Choroid plexus epithelial cell (primary cell): Measurements from ENCODE around the gene CACNA1D.

ENCODE experiments used
- DNase-seq: peaks from one replicate; pipeline ENCODE4 v3.0.0-alpha.2; 2010; ENCODE audit warnings: low read depth
- H3K4me3 ChIP-seq: 2 replicates; pipeline ENCODE4 v1.5.1; 2011; ENCODE audit warnings: low read depth, mild to moderate bottlenecking, control low read depth, low read length, moderate library complexity
- TF ChIP-seq, protein P1 (sequence below): conservative IDR thresholded peaks from 2 replicates; pipeline ENCODE4 v1.5.1; 2011; ENCODE audit warnings: low read depth, mild to moderate bottlenecking, control low read depth, inconsistent platforms, low read length, moderate library complexity

CACNA1D gene

DNA sequence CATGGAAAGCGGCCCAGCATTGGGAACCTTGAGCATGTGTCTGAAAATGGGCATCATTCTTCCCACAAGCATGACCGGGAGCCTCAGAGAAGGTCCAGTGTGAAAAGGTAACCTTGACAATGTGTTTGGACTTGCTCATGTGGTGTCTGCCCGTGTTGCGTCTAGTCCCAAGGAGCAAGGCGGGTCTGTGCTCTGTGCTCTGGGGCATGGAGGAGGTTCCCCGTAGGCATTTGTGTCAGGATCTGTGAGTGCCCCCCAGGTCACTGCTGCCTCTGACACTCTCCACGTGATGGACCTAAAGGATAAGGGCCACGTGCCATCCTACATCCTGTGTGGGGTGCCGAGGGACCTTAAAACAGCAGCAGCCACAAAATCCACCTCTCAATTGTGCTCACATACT lies 306.9 kb downstream of the CACNA1D start:
- TF ChIP-seq, protein P1, sequence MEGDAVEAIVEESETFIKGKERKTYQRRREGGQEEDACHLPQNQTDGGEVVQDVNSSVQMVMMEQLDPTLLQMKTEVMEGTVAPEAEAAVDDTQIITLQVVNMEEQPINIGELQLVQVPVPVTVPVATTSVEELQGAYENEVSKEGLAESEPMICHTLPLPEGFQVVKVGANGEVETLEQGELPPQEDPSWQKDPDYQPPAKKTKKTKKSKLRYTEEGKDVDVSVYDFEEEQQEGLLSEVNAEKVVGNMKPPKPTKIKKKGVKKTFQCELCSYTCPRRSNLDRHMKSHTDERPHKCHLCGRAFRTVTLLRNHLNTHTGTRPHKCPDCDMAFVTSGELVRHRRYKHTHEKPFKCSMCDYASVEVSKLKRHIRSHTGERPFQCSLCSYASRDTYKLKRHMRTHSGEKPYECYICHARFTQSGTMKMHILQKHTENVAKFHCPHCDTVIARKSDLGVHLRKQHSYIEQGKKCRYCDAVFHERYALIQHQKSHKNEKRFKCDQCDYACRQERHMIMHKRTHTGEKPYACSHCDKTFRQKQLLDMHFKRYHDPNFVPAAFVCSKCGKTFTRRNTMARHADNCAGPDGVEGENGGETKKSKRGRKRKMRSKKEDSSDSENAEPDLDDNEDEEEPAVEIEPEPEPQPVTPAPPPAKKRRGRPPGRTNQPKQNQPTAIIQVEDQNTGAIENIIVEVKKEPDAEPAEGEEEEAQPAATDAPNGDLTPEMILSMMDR, result no peak
- no peak for DNase-seq
- no peak overlapping the region for H3K4me3 ChIP-seq

DNA sequence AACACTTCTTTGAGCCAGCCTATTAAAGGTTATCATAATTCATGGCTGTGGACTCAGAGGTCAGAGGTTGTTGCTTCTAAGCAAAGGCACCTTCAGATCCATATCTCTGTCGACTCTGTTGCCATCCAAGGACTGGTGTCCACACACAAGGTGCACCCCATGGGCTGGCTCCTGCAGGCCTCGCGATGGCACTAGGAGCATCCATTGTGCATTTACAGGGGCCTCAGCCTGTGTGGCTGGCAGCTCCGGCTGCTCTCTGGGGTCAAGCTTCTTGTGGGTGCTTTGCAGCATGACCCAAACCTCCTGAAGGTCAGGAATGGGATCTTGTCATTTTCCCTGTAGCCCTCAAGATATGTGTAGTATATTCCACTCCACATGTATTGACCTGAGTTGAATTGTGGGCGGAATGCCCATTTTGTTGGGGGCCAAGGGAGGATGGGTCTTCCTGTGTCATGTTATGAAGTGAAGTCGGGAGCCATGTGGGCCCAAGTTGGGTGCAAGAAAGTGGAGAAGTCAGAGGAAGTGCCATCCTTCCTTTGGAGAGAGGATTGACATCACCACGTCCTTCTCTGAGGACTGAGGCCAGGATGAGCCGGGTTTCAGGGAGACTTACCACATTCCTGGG lies 308.0 kb downstream of the CACNA1D start:
- TF ChIP-seq, protein P1, result no peak
- no peak for DNase-seq
- H3K4me3 ChIP-seq, result no peak overlapping the region

DNA sequence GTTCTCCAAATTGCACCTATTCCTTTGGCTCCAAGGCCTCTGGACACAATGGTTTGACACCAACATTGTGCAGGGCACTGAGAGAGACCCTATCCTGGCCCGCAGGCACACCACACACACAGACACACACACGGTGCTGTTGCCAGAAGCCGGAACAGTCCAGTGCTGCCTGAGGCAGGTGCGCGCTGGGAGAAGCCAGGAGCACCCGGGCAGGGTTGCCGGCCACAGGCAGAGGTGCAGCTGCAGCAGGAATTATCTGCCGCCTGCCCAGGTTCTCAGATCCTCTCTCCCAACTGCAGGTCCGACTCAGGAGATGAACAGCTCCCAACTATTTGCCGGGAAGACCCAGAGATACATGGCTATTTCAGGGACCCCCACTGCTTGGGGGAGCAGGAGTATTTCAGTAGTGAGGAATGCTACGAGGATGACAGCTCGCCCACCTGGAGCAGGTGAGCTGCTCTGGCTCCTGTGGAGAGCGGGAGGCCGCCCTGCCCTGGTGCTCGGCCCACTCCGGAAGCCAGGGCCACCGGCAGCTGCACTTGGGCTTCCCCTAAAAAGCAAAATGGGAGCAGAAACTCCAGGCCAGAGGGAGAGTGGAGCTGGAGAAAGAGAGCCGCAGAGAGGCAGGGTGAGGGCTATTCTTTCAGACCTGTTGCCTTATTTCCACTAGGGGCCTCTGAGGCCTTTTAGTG lies 308.9 kb downstream of the CACNA1D start:
- H3K4me3 ChIP-seq, result no peak overlapping the region
- DNase-seq, result no peak
- TF ChIP-seq, protein P1, result no peak

DNA sequence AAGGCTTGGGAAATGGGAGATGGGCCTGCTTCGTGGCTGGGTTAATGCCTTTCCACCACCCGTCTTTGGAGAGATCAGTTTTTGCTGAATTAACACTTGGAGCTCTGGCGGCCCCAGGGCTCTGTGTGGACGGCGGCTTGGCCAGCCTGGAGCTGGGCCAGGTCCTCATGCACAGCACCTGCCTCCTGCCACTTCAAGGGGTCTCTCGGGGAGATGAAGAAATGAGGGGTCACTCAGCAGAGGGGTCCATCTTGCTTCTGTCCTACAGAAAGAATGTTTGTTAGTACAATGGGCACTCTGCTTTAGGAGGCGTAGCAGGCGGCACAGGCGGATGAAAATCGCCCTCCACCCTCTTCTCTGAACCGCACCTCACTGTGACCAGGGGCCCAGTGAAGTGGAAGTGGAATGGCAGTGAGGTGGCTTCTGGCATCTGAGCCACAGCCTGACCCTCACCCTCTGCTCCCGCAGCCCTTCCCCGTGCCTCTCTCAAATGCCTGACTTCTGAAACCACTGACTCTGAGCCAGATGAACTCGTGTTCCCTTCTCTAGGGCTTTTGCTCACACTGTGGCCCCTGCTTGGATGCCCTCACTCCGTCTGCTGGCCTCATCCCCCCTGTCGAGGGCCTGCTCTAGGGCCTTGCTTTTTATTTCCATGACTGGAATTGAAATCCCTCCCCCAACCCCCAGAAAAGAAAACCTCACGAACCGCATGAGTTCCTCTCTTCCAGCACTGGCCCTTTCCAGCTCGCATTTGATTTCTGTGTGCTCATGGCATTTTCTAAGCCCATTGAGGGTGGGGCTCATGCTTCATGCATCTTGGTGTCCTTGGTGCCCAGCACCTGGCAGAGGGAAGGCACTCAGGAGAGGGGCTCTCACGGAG lies 309.6 kb downstream of the CACNA1D start:
- H3K4me3 ChIP-seq, result no peak overlapping the region
- TF ChIP-seq, protein P1, result no peak
- DNase-seq, result peak; percentile 4

DNA sequence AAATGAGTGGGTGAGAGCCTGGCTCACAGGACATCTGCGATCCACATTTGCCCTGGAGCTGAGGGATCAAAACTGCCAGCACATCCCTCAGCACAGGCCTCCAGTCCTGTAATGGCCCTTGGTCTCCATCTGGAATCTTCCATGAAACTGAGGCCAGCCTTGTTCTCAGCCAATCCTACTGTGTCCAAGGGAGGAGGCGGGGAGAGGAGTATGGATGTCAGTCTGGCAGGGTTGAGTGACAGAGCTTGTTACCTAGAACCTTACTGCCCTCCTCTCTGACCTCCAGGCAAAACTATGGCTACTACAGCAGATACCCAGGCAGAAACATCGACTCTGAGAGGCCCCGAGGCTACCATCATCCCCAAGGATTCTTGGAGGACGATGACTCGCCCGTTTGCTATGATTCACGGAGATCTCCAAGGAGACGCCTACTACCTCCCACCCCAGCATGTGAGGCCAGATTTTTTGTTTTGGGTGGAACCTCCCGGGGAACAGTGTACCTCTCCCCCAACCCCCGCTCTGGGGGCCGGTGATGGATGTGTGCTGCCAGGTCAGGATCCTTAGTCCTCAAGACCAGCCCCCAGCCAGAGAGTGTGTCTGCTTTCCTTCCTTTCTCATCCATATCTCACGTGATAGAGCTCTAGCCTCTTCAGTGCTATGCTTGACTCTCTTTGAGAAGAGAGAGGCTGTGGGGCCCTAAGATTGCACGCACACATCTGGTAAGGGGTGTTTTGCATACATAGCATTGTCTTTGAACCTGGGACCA lies 310.5 kb downstream of the CACNA1D start:
- H3K4me3 ChIP-seq, result no peak overlapping the region
- peak; percentile 64 for DNase-seq
- TF ChIP-seq, protein P1, result no peak

DNA sequence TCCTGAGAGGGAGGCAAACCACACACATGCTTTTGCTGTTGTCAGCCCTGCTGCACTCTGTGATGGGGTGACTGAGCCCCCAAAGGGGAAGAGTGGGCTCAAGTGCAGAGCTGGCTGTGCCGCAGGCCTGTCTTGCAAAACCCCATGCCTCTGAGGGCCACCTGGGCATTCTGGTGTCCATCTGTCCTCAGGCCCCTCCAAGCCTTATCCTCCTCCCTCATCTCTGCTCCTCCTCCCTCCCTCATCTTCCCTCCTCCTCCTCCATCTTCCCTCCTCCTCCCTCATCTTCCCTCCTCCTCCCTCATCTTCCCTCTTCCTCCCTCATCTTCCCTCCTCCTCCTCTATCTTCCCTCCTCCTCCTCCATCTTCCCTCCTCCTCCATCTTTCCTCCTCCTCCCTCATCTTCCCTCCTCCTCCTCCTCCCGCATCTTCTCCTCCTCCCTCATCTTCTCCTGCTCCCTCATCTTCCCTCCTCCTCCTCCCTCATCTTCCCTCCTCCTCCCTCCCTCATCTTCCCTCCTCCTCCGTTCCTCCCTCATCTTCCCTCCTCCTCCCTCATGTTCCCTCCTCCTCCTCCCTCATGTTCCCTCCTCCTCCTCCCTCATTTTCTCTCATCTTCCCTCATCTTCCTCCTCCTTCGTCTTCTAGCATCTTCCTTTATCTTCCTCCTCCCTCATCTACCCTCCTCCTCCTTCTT lies 311.2 kb downstream of the CACNA1D start:
- no peak overlapping the region for H3K4me3 ChIP-seq
- DNase-seq, result no peak
- TF ChIP-seq, protein P1, result no peak
